ENCODE results near the gene ACE. TPM values are rescaled to one million over a fixed set of nuclear protein-coding genes. Genes with fewer than 3 reads are reported as not detected.

ACE gene
- total RNA-seq, 1 experiment from 2014 or later, result 2.4 TPM

- in situ Hi-C loops (cut with HindIII; ENCODE audit: low sequenced_read_pairs), result no loop called here
Observed at GRCh38 chr17:63504261-63504660, 27.4 kb downstream of the ACE start.

GRCh38 chr17:63505341-63505740, 28.5 kb downstream of the ACE start:
- in situ Hi-C loops (cut with HindIII; ENCODE audit: low sequenced_read_pairs), result no loop called here

More at GRCh38 chr17:63504261-63504660, 27.4 kb downstream of the ACE start:
- no peak for DNase-seq (ENCODE audit: low spot score)

DNA sequence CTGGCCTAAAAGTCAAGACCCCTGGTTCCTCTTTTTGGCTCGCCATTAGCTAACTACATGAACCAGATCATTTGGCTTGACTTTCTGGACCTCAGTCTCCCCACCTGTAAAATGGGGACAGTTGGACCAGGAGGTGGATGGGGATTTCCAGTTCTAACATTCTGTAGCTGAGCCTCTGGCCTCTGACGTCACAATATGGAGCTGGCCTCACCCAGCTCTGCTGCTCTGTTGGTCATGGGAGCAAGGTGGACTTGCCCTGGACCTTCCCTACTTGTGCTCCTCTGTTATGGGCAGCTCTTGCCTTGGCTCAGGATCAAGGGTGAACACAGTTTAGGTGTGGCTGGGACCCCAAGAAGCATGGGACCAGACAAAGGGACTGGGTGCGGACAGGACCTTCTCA, 29.8 kb downstream of the ACE start:
- in situ Hi-C loops (cut with HindIII; ENCODE audit: low sequenced_read_pairs), result no loop called here
- no peak for DNase-seq (ENCODE audit: low spot score)

More at GRCh38 chr17:63505341-63505740, 28.5 kb downstream of the ACE start:
- DNase-seq (ENCODE audit: low spot score), result no peak

DNA sequence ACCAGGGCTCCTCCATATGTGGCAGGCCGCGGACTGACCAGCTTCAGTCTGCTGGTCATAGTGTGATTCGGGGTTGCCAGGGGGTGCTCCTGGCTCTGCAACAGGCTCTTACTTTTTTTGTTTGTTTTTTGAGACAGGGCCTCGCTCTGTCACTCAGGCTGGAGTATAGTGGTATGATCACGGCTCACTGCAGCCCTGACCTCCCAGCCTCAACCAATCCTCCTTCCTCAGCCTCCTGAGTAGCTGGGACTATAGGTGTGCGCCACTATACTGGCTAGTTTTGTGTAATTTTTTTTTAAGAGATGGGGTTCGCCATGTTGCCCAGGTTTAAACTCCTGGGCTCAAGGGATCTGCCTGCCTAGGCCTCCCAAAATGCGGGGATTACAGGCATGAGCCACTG, 34.5 kb downstream of the ACE start:
- DNase-seq (ENCODE audit: low spot score), result no peak
- in situ Hi-C loops (cut with HindIII; ENCODE audit: low sequenced_read_pairs), result no loop called here

- in situ Hi-C loops (cut with HindIII; ENCODE audit: low sequenced_read_pairs), result no loop called here
- no peak for DNase-seq (ENCODE audit: low spot score)
Observed at GRCh38 chr17:63512388-63512787, 35.5 kb downstream of the ACE start.

DNA sequence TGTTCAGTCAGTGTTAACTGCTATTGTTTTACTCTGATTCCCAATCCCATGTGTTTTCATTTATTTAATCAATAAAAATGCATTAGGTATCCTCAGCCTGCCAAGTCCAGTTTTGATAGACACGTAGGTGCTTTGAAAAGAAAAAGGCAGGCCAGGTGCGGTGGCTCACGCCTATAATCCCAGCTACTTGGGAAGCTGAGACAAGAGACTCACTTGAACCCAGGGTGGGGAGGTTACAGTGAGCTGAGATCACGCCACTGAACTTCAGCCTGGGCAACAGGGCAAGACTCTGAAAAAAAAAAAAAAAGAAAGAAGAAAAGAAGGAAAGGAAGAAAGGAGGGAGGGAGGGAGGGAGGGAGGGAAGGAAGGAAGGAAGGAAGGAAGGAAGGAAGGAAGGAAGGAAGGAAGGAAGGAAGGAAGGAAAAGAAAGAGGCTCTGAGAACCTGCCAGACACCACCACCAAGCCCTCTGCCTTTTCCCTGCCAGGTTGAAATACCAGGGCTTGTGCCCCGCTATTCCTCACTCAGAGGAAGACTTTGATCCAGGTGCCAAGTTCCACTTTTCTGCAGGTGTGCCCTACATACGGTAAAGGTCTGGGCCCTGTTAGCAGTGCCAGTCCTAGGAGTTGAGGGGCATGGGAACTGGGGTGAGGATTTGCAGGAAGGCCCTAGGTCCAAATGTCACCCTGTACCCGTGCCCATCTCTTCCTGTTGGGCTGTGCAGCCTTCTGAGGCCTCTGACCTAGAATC, 36.2 kb downstream of the ACE start:
- in situ Hi-C loops (cut with HindIII; ENCODE audit: low sequenced_read_pairs), result no loop called here
- DNase-seq (ENCODE audit: low spot score), result no peak

- in situ Hi-C loops (cut with HindIII; ENCODE audit: low sequenced_read_pairs), result no loop called here
- DNase-seq (ENCODE audit: low spot score), result no peak
Observed at GRCh38 chr17:63514477-63514876, 37.6 kb downstream of the ACE start.

DNA sequence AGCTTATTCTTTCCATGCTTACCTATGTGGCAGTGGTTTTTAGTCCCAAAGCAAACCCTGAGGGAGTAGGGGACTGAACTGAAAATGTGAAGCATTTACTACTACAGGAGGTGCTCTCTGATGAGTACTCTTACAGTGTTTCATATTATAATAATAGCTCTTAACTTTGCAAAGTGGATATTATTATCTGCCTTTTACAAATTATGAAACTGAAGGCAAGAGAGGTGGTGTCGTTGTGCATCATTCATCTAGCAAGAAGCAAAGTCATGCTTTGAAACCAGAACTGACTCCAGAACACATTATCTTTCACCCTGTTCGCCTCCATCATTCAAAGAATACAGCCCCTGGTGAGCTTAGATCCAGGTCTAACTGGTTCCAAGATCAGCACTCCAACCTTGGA, 38.1 kb downstream of the ACE start:
- no peak for DNase-seq (ENCODE audit: low spot score)
- in situ Hi-C loops (cut with HindIII; ENCODE audit: low sequenced_read_pairs), result no loop called here

DNA sequence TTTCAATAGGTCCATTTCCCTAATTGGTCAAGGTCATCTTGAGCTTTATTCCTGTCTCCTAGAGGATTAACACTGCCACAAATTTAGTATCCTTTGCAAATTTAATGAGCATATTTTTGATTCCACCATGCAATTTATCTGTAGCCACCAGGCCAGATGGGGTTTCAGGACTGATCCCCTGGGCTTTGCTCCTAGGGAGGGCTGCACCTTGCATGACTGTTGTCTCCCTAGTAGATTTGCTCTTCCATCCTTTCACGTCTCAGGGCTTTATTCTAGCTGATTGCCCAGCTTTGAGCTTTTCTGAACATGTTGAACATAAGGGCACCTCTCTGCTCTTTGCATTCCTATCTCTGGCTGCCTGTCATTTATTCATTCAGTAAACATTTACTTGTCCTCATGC, 38.6 kb downstream of the ACE start:
- DNase-seq (ENCODE audit: low spot score), result no peak
- in situ Hi-C loops (cut with HindIII; ENCODE audit: low sequenced_read_pairs), result no loop called here

DNA sequence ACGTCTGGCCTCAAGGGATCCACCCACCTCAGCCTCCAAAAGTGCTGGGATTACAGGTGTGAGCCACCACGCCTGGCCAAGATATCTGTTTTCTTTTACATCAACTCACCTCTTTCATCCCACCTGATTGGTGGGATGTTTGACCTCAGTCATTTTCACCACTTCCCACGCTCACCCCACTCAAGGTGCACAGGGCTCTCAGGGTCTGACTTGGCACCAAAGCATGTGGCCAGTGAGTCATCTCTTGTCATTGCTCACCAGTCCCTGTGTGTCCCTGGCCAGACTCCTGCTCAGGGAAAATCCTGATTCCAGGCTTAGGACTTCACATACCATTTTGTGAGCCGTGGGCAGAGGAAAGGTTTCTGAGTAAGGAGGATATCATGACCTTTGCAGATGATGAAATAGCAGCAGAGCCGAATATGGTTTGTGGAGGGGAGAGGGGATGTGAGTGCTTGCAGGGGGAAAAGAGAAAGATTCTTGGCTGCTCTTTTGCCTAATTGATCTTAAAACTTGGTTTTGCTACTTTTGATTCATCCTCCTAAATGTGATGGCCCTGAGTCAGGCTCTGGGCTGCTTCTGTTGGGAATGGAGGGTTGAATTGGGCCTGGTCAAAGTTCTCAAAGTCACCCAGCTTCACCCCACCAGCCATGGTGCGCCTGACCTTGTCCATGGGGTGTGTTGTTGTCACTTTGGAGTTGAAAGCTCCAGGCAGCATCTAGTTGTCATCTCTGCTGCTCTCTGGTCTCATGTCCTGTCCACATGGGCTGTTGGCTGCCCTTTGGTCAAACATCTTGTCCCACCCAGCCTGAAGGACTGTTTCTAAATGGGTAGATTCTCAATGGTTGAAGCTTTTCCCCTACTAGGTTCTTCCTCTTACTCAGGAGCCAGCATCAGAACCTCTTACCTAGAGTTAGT, 40.3 kb downstream of the ACE start:
- DNase-seq (ENCODE audit: low spot score), result no peak
- in situ Hi-C loops (cut with HindIII; ENCODE audit: low sequenced_read_pairs), result no loop called here

GRCh38 chr17:63517825-63518534, 41.1 kb downstream of the ACE start:
- DNase-seq (ENCODE audit: low spot score), result no peak
- in situ Hi-C loops (cut with HindIII; ENCODE audit: low sequenced_read_pairs), result no loop called here

GRCh38 chr17:63519116-63519881, 42.4 kb downstream of the ACE start:
- DNase-seq (ENCODE audit: low spot score), result no peak
- in situ Hi-C loops (cut with HindIII; ENCODE audit: low sequenced_read_pairs), result no loop called here

DNA sequence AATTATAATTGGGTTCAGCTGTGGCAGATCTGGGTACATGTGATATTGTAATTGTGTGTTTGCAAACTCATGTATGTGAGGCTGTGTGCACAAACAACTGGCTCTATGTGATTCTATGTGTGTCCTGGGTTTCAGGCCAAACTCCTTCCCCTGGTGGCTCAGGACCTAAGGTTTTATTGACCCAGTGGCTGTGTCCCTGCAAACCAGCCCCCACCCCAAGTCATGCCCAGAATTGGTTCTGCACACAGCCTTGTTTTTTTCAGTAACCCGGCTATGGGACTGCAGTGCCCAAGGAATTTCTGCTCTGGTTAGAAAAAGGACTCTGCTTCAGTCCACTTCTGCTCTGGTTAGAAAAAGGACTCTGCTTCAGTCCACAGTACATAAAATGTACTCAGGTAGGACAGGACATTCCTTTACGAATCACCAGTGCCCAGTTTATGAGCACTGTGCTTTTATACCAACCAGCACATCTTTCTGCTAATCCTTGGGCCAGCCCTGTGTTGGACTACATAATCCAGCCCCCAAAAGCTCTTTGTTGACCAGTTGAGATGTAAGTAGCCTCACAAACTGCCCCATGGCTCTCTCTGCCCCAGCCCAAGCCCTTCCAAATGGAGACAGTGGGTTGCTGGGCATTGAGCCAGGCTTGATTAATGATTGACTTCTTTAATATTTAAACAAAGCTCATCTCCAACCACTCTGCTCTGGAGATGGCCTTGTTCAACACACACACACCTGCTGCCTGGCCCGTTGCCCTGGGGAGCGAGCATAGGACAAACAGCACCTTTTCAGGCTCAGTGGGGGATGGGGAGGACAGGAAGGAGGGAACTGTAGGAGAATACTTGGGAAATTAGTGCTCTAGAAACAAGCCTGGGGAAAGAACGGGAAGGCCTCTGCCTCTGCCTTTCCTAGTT, 43.4 kb downstream of the ACE start:
- DNase-seq (ENCODE audit: low spot score), result no peak
- in situ Hi-C loops (cut with HindIII; ENCODE audit: low sequenced_read_pairs), result no loop called here

DNA sequence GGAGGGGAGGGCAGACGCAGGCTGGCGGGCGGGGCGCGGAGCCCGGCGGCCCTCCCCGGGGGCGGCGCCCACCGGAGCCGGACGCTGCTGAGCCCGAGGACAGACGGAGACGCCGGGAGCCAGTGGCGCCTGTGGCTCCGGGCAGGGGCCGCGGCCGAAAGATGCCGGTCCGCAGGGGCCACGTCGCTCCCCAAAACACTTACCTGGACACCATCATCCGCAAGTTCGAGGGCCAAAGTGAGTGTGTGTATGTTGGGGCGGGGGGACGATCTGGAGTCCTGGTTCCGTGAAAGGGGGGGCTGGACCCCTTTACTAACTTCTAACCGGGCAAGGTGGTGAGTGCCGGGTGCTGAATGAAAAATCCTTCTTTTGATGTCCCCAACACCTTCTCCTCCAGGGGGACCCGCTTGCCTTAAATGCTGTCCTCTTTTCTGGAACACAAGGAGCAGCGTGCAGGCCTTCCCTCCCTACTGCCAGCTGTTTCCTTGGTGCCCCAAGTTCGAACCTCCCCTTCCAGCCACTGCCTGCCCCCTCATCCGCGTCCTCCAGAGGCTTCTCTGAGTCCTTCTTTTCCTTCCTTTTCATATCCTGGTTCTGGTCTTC, 46.5 kb downstream of the ACE start, which contains the start of gene KCNH6:
KCNH6 (plus strand) TSS at position 106 of the 603 bp plus-strand sequence; CDS start at position 162, 56 bp downstream.
- no peak for DNase-seq (ENCODE audit: low spot score)
- in situ Hi-C loops (cut with HindIII; ENCODE audit: low sequenced_read_pairs), result no loop called here

GRCh38 chr17:63524051-63524450, 47.2 kb downstream of the ACE start:
- in situ Hi-C loops (cut with HindIII; ENCODE audit: low sequenced_read_pairs), result no loop called here
- DNase-seq (ENCODE audit: low spot score), result no peak

GRCh38 chr17:63525190-63525946, 48.5 kb downstream of the ACE start:
- no peak for DNase-seq (ENCODE audit: low spot score)
- in situ Hi-C loops (cut with HindIII; ENCODE audit: low sequenced_read_pairs), result no loop called here

DNA sequence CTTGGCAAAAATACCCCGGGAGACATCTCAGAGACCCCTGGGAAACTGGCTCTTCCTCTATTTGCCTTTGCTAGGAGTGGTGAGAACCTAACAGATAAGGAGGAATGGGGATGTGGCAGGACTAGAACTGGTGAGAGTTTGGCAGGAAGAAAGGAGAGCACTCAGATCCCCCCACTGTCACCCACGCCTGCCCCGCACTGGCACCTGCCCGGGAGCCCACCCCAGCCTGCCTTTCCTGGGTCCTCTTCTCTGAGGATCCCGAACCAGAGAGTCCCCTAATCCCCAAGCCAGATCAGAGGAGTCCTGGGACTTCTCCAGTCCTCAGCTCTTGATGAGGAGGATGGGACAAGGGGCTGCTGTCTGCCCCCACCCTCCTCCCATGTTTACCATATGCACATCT, 50.0 kb downstream of the ACE start:
- DNase-seq (ENCODE audit: low spot score), result no peak
- in situ Hi-C loops (cut with HindIII; ENCODE audit: low sequenced_read_pairs), result no loop called here

Measured in G401 (cell line).